HG03060 (cell line): ENCODE data around the gene PBX3.

Experiments
- ATAC-seq: cut with Tn5 transposase; IDR thresholded peaks from one replicate; pipeline ENCODE4 v1.9.1; 2021; ENCODE audit warnings: low read depth, moderate number of reproducible peaks; ENCODE audit not compliant: unreplicated experiment

Gene PBX3

DNA sequence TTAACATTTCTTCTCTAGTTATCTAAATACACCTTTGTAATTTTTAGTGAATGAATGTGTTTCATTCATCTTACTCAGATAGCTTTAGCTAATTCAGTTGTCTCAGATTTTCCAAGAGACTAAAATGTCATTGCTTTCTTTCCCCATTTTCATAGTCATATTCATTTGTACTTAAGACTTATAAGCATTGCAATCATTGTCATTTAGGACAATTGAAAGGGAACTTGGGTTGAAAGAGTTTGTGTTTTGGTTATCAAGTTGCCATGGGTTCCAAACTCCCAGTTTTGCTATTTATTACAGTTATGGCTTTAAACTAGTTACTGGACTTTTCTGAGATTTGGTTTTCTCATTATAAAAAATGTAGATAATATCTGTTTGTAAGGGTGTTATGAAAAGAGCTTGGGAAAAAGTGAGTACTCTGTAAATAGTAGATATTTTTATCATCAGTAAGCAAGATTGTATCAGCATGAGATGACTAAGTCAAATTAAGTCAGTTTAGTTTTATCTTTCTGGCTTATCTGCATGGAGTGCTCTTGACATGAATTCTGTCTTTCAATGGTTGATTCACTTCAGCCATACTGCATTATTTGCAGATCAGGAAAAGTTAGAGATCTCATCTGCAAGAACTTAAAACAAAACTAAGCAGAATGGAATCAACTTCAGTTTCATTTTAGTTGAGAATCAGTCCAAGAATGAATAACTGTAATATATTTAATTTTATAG is 107.5 kb downstream of the PBX3 start:
- no peak for ATAC-seq

DNA sequence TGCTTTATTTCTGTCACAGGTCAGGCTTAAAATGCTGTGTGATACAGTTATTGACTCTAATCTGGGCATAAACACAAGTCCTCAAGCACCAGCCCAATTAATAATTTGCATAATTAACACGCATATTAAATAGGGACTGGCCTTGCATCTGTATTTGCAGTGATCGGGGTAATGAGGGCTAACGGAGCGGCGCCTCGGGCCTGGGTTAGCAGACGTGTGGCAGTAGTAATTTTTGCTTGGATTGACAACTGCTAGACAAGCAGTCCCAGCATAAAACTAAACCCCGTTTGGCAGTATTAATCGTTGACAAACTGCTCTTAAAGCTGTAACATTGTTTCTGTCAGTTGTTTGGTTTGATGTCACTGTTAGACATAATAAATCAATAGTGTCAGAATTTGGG is 109.2 kb downstream of the PBX3 start:
- ATAC-seq, result no peak

DNA sequence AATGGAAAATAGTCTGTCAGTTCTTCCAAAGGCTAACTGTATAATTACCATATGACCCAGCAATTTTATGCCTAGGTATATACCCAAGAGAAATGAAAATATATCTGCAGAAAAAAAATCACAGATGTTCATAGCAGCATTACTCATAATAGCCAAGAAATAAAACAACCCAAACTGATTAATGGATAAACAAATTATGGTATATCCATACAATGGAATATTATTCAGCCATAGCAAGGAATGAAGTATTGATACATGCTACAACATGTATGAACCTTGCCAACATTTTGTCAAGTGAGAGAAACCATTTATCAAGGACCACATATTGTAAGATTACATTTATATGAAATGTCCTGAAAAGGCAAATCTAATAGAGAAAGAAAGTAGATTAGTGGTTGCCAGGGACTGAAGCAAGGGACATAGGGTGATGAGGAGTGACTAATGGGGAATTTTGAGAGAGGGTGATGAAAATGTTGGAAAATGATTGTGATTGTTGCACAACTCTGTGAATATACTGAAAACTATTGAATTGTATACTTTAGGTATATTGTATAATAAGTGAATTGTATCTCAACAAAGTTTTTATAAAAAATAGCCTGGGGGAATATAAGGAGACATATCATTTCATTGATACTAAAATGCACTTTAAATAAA is 114.4 kb downstream of the PBX3 start:
- ATAC-seq, result no peak

DNA sequence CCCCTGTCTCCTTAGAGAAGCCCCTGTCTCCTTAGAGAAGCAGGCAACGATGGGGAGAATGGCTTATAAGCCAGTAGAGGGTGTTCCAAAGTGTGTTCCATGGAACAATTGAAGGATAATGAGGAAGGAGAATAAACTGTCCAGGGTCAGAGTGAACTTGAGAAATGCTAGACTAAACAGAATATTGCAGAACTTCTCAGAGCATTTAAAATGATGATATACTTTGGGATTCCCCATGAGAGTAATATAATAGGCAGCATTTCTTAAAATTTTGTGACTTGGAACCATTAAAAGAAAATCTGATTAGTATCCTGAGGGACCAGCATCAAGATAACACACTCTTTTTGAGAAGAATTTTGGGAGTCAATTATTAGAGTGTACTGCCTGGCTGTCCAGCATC is 116.8 kb downstream of the PBX3 start:
- ATAC-seq, result no peak

DNA sequence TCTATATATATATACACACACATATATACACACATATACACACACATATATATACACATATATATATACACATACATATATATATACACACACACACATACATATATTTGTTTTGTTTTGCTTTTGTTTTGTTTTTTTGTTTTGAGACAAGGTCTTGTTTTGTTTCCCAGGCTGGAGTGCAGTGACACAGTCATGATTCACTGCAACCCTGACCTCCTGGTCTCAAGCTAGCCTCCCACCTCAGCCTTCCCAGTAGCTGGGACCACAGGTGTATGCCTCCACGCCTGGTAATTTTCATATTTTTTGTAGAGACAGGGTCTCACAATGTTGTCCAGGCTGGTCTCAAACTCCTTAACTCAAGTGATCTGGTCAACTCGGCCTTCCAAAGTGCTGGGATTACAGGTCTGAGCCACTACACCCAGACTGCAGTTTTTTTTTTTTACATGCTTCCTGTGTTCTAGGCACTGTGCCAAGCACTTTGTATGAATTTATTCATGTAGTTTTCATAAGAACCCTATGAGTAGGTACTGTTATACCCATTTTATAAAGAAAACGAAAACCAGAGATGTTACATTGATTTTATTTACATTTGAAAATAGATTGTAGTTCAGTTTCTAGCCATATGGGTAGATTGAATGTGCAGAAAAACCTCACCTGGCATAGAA is 120.7 kb downstream of the PBX3 start:
- no peak for ATAC-seq

DNA sequence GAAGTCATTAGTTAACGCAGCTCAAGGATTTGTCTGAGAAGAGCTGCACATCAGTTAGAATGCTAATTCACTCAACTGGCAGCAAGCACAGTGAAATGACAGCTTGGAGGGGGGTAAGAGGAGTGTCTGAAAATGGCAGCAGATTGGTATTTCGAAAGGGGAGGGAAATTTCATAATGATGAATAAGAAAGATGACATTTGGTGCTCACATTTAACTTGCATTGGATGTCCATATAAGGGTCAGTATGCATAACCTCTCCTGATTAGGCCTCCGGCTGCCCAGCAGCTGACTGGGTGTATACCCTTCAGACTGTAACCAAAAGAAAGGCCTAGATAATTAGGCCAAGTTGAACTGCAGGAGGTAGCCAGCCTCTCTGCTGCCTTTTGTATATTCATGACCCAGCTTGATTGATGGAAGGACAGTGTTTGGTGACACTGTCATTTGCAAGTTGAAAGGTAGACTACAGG is 131.0 kb downstream of the PBX3 start:
- ATAC-seq, result no peak

DNA sequence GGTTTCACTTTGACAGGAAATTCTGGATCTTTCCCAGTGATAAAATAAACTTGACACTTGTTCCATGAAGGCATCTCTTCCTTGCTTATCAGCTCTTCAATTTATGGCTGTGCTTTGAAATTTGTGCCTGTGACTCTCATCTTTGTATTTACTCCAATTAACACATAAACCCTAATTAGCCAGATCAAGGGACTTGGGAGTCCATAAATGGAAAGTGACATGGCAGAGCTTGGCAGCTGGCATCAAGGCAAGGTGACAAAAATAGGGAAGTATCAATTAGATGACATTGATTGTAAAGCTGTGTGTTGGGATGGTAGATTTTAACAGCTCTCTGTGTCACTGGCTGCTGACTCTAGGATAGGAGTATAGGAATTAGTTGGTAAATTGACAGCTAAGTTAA is 133.9 kb downstream of the PBX3 start:
- no peak for ATAC-seq

DNA sequence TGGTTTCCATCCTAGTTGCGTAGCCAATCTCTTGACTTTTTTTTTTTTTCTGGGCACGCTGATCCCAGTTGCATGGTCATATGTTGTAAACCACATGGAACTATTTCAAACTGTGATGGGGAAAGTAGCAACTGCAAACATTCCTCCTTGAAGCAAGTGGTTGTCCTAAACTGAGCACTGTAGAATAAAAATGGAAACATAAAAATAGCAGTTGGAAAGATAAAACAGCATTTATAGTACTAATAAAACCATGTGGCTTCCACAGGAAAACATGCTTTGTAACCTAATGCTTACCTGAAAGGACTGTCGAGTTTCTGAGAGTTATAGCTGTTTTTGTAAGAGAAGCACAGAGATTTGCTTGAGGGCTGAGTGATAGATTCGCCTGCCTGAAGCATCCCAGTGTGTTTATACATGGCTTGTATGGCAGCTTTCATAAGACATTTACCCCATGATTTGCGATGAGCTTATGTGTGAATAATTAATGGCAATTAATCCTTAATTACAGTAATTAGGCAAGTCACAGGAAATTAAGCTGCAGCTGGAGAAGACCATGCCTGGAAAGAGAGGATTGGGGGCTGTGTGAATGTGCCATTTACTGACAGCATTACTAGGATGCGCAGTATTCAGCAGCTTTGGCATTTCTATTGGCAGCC is 136.5 kb downstream of the PBX3 start:
- ATAC-seq, result no peak

DNA sequence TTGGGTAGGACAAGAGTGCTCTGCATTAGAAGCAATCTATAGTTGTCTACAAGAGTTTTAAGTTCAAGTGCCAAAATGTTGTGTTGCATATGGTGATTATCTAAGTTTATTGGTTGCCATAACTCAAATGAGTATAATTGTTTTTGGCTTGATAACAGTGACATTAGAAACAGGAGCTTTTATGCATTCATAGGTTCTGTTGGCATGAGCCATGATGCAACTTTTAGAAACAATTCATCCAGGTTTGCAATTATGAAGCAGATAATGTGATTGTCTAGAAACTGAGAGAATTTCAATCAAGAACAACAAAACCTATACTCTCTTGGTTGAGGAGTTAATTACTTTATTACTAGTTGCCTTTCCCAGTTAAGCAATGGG is 137.0 kb downstream of the PBX3 start:
- no peak for ATAC-seq

DNA sequence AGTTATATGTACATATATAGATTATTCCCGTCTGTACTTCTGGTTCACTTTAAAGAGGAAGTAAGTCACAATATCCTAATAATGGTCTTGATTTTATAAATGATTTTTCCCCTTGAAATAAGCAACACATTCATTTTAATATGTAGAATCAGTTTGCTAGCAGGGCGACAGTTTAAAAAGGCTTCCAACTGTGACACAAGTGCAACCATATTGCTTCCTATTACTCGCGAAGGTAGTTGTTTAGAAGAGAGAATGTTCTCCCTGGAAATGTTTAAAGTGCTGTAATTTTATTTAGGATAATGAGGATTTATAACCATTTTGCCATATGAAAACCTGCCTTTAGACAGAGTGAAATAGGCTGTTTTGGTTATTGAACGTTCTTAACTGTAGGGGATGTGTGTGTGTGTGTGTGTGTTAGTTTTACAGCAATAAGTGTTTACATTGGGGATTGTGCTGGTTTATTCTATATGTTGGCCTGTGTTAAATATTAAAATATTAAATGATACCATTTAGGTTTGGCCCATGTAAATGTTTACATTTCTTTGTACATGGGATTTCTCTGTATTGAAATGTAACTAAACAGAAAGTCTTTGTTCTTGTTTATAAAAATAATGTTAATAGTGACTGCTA is 138.3 kb downstream of the PBX3 start:
- no peak for ATAC-seq

DNA sequence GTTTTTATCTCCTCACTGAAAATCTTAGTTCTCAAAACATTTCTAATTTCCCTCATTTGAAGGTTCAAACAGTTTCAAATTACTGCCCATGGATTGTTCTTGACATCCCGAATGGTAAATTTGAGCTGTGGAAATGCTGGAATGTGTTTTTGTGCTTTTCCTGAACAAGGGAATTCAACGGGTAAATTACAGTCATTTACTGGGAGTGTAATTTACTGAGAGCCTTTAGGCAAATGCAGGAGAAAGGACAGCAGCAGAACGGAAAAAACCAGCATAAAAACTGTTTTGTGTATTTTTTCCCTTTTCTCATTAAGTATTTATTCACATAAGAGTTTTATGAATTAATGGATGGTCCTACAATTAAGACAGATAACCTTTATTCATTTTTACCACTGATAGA is 139.2 kb downstream of the PBX3 start:
- ATAC-seq, result no peak

DNA sequence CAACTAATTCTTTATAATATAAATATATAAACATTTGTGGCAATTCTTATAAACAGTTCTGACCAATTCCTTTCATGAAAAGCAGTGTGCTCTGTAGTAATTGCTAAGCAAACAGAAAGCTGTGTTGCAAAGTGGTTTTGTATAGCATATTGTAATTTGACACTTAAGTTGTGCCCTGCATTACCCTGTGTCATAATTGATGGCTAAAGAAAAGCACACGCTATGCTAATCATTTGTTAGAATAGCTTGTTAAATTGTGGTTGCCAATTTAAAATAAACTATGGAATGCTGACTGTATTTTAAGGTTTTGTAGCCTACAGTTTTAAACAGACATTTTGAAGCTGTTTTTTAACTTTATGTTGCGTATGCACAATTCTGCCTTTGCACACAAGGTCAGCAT is 140.0 kb downstream of the PBX3 start:
- no peak for ATAC-seq

DNA sequence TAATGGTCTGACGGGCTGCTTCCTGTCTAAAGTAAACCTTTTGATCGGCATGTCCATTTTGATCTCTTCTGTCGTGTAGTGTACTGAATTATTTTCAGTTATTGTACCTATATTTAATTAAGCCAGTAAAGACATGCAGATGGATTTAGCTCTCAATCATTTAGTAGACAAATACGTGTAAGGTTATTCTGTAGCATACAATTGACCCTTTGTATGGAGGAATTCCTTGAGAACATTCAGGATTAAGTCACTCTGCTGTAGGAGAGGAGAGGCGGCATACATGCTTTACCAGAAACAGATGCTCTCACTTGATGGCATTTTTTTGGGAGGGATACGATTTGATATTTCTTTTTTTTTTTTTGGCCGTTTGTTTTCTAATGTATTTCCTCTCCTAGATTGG is 141.0 kb downstream of the PBX3 start:
- ATAC-seq, result no peak

DNA sequence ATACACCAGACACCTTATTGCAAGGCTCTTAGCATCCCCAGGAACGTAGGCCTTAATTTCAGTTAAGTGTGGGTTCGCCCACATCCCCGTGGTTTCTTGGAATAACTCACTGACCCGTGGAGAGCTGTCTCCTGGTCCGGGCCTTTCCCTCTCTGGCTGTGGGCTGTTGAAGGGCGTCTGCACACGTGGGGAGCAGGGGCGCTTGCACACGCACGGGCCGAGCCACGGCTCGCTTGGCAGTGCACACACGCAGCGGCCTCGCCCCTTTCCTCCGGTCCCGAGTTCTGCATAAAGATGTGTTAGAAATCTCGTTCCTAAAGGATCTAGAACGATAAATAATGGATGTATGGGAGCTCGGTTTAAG is 141.9 kb downstream of the PBX3 start:
- ATAC-seq, result no peak

DNA sequence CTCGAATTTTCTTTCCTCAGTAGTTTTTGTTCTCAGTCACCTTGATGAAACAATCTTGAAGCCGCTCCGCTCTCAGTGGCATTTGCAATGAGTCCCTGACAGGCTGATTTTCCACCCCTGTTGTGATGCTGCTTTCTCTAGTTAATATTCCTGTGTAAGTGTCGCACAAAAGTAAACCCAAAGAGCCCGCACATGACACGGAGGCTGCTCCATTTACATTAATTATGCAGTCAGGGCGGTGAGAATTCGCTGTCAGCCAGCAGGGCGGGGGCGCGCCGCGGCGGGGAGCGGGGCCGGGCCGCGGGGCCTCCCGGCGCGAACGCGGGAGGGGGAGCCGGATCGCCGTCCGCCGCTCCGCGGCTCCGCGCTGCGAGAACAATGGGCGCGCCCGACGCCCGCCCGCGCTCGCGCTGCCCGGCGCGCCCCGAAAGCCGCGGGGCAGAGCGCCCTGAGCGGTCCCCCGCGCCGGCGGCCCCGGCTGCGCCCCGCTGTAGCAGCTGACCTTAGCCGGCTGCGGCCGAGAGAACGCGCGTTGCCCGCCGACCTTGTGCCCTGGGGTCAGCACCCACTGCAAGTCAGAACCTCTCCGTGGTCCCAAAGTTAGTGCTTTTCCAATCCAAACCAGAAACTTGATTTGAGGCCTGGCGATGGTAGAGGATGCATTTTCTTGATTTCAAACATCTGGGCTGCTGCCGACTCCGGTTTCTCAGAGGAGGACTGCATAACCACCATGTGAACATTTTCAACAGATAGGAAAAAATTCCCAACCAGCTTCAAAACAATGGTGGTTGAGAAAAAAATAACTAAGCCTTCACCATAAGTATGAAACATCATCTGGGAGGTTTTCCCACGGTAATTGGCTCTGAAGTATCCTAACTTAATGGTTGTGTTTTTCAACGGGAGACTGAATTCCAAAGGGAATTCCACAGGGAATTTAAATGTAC is 142.6 kb downstream of the PBX3 start:
- ATAC-seq, result no peak

DNA sequence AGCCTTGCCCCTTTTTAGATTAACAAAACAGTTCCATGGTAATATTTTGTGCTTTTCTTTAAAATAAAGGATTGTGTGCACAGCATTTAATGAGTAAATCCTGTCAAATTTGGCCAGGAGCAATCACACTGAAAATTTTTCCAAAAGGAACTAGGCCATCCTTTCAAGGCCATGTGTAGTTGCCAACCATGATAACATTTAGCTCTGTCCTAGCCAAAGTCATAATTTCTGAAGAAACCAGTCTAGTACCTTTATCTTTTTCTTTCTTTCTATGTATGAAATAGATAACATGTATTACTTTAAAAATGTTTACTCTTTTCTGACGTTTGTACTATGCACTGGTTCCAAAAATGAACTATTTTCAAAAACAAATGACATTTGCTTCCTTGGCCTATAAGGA is 143.7 kb downstream of the PBX3 start:
- no peak for ATAC-seq

DNA sequence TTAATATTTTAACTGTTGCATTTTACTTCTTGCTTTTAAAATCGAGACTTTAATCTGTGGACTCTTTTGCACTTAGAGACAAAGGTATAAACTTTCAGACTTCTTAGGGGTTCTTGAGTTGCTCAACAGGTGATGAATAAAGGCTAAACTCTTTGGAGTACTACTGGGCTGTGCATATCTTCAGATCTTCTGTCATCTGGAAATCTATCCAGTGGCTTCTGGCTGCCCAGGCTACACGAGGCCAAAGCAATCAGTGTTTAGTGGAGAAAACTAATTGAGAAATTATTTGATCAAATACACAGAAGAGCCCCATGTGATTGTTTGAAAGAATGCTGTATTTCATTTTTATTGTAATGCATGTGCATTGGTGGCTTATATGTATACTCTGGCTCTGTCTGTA is 146.1 kb downstream of the PBX3 start:
- ATAC-seq, result no peak

DNA sequence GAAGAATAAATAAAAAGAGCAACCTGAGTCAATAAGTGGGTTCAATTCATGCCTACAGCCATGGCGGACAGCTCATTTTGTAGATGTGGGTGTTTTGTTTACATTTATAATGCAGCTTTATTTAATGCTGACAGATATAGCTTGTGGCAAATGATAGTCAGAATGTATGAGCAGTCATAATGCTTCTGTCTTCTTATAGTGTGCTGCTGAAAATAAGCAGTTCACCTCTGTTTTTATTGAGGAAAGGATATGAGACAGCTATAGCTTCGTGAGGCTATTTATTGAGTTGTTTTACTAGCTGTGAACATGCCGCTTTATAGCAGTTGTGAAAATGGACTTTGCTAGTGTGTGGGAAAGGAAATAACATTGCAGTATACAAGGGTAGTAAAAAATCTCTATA is 147.4 kb downstream of the PBX3 start:
- ATAC-seq, result no peak

DNA sequence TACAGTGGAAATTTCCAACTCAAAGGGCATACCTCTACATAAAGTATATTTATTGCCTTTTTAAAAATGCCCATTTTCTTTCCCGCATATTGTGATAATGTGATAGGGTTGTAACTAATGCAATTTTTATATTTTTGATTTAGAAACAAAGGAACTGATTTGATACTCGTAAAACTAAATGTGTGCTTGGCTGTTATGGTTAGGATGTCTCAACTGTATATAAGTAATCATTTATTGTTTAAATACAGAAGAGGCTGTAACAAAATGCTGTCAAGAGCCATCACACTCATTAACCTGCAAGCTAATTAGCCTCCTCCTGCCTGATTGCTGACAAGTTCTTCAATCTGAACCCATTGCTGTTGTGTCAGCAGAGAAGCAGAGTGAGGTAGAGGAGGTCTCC is 149.2 kb downstream of the PBX3 start:
- no peak for ATAC-seq

DNA sequence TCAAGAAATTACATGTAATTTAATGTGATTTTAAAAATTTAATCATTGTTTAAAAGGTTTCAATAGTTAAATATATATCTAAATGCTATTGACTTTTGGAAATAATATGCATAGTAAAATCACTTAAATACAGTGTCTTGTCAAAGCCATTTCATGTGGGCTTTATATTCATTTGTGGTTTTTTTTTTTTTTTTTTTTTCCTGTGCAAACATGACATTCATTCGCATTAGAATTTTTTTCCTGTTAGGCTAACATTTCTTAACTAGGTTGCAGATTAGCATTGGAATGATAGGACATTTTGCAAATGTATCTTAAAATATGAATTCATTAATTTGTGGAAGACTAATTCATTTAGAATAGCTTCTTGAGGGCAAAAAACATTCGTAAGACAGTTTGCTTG is 149.8 kb downstream of the PBX3 start:
- ATAC-seq, result no peak
